ENCODE data around the gene PRR23A. TPM values are rescaled to one million over a fixed set of nuclear protein-coding genes. Genes with fewer than 3 reads are reported as not detected.

PRR23A gene
- total RNA-seq, 3 donors from 2014 or later, result not detected

DNA sequence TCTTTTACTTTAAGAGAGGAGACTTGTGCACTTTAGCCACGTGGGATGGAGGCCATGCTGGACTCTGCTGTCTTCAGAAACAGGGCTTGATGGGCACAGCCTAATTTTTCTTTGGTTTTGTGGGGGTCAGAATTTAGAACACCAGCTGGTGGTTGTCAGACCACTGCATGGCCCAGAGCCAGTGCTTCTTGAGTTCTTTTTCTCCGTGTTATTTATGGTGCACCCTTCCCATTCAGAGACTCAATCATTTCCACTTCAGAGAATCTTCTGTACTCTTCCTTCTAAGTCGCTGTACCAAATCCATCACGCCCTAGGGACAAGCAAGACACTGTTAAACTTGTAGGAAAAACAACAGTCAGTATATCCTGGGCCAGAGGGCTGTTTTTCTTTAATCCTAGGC is 20.1 kb downstream of the PRR23A start:
- intact Hi-C loops (cut with DNase I; ENCODE audit: low total_unique reads), result no loop called here
- H3K4me3 ChIP-seq, result no peak overlapping the region
- H3K36me3 ChIP-seq, result no peaks in the 10 kb centered on the region
- DNase-seq (ENCODE audit: low spot score in 2 of 2), result no peak
- H3K4me1 ChIP-seq, result no peaks in the 10 kb centered on the region
- H3K27me3 ChIP-seq, result no peaks in the 10 kb centered on the region
- TF ChIP-seq POLR2A (IDR thresholded peaks at IDR 0.05), result no peak
- TF ChIP-seq, protein P1, sequence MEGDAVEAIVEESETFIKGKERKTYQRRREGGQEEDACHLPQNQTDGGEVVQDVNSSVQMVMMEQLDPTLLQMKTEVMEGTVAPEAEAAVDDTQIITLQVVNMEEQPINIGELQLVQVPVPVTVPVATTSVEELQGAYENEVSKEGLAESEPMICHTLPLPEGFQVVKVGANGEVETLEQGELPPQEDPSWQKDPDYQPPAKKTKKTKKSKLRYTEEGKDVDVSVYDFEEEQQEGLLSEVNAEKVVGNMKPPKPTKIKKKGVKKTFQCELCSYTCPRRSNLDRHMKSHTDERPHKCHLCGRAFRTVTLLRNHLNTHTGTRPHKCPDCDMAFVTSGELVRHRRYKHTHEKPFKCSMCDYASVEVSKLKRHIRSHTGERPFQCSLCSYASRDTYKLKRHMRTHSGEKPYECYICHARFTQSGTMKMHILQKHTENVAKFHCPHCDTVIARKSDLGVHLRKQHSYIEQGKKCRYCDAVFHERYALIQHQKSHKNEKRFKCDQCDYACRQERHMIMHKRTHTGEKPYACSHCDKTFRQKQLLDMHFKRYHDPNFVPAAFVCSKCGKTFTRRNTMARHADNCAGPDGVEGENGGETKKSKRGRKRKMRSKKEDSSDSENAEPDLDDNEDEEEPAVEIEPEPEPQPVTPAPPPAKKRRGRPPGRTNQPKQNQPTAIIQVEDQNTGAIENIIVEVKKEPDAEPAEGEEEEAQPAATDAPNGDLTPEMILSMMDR (IDR thresholded peaks at IDR 0.05), result no peak
- no peak for TF ChIP-seq POLR2AphosphoS5 (IDR thresholded peaks at IDR 0.05)
- no peak overlapping the region for H3K27ac ChIP-seq
- no peaks in the 10 kb centered on the region for H3K9me3 ChIP-seq

DNA sequence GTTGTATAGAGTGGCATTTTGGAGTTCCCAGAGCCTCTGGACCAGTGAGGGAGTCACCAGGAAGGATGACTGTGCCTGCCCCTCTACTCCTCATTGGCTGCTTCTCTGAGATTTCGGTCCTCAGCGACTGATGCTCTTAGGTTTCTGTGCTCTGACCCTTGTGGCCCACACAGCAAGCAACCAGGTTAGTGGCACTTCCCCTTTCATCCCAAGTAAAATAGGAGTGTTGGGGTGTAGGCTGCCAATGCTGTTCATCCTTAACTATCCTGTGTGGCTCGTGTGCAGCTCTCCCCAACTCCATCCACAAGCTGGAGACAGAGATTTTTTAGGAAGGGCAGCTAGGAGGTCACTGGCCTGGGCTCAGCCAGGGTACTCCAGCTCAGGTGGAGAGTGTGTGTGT is 21.3 kb downstream of the PRR23A start:
- intact Hi-C loops (cut with DNase I; ENCODE audit: low total_unique reads), result no loop called here
- Histone ChIP-seq H3K4me3 (no peak overlapping the region), H3K36me3 (no peaks in the 10 kb centered on the region), H3K9me3 (no peaks in the 10 kb centered on the region), H3K27ac (no peak overlapping the region), H3K27me3 (no peaks in the 10 kb centered on the region), H3K4me1 (no peaks in the 10 kb centered on the region)
- TF ChIP-seq, protein P1 (IDR thresholded peaks at IDR 0.05), result no peak
- TF ChIP-seq POLR2A (IDR thresholded peaks at IDR 0.05) (no peak), POLR2AphosphoS5 (IDR thresholded peaks at IDR 0.05) (no peak)
- no peak for DNase-seq (ENCODE audit: low spot score in 2 of 2)

DNA sequence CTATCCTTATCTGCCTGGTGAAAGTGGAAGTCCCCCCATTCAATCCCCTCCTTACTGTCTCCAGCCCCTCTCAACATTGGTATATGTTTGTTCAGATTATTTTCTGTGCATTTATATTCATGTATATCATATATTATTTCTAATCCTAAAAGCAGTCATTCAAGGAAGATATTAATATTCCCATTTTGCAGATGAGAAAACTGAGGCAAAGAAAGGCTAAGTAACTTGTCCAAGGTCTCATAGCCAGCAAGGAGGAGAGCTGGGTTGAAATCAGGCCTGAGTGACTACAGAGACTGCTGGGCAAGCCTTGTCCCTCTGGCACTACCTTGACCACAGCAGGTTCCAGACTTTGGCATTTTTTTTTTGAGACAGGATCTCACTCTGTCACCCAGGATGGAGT is 30.0 kb downstream of the PRR23A start:
- Histone ChIP-seq H3K4me3 (no peak overlapping the region), H3K27ac (no peak overlapping the region), H3K27me3 (peaks cover 0 to 3% of the 10 kb centered on the region in 2 donors), H3K4me1 (no peaks in the 10 kb centered on the region), H3K36me3 (no peaks in the 10 kb centered on the region), H3K9me3 (no peaks in the 10 kb centered on the region)
- DNase-seq (ENCODE audit: low spot score in 2 of 2), result no peak
- TF ChIP-seq POLR2AphosphoS5 (IDR thresholded peaks at IDR 0.05) (no peak), POLR2A (IDR thresholded peaks at IDR 0.05) (no peak)
- TF ChIP-seq, protein P1 (IDR thresholded peaks at IDR 0.05), result no peak
- intact Hi-C loops (cut with DNase I; ENCODE audit: low total_unique reads), result no loop called here

- Histone ChIP-seq H3K27ac (no peak overlapping the region), H3K27me3 (peaks cover 0 to 4% of the 10 kb centered on the region in 2 donors), H3K9me3 (no peaks in the 10 kb centered on the region), H3K4me3 (no peak overlapping the region), H3K4me1 (no peaks in the 10 kb centered on the region), H3K36me3 (no peaks in the 10 kb centered on the region)
- TF ChIP-seq, protein P1 (IDR thresholded peaks at IDR 0.05), result no peak
- TF ChIP-seq POLR2A (IDR thresholded peaks at IDR 0.05), result no peak
- TF ChIP-seq POLR2AphosphoS5 (IDR thresholded peaks at IDR 0.05), result no peak
- intact Hi-C loops (cut with DNase I; ENCODE audit: low total_unique reads), result no loop called here
- no peak for DNase-seq (ENCODE audit: low spot score in 2 of 2)
Measured at GRCh38 chr3:138975351-138975750, 30.7 kb downstream of the PRR23A start.

DNA sequence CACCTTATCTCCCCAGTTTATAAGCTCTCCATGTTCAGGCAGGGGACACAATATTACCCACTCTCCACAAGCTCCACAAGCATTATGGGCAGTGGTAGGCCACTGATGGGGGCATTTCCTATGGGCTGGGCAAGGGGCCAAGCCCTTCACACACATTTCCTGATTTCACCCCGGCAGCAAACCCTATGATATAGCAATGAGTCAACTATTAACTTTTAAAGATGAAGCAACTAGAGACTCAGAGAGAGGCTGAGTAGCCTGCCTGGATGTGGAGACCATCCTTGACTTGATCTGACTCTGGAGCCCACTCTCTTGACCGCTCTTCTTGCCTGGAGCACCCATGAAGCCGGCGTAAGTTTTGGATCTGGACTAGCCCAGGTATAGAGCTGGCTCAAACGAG is 31.6 kb downstream of the PRR23A start:
- no peak overlapping the region for H3K27ac ChIP-seq
- H3K36me3 ChIP-seq, result no peaks in the 10 kb centered on the region
- H3K9me3 ChIP-seq, result no peaks in the 10 kb centered on the region
- no peaks in the 10 kb centered on the region for H3K4me1 ChIP-seq
- TF ChIP-seq, protein P1 (IDR thresholded peaks at IDR 0.05), result no peak
- TF ChIP-seq POLR2A (IDR thresholded peaks at IDR 0.05) (no peak), POLR2AphosphoS5 (IDR thresholded peaks at IDR 0.05) (no peak)
- peaks cover 0 to 4% of the 10 kb centered on the region in 2 donors for H3K27me3 ChIP-seq
- no peak for DNase-seq (ENCODE audit: low spot score in 2 of 2)
- intact Hi-C loops (cut with DNase I; ENCODE audit: low total_unique reads), result no loop called here
- H3K4me3 ChIP-seq, result no peak overlapping the region

All from breast epithelium (tissue), 4 donors.